Stimulated activated CD4-positive, alpha-beta T cell treated with anti-CD3 and anti-CD28 coated beads, Interleukin-12 subunit alpha, Interleukin-12 subunit beta, amount 100 ng/mL, for 24 hours (primary cell): ENCODE data around the gene GRAMD1B.

ENCODE experiments used
- DNase-seq, 2 experiments: peaks; one replicate each; pipeline ENCODE4 v3.0.0-alpha.2; 2020; ENCODE audit warnings: low read depth in 2 of 2

The GRAMD1B gene

DNA sequence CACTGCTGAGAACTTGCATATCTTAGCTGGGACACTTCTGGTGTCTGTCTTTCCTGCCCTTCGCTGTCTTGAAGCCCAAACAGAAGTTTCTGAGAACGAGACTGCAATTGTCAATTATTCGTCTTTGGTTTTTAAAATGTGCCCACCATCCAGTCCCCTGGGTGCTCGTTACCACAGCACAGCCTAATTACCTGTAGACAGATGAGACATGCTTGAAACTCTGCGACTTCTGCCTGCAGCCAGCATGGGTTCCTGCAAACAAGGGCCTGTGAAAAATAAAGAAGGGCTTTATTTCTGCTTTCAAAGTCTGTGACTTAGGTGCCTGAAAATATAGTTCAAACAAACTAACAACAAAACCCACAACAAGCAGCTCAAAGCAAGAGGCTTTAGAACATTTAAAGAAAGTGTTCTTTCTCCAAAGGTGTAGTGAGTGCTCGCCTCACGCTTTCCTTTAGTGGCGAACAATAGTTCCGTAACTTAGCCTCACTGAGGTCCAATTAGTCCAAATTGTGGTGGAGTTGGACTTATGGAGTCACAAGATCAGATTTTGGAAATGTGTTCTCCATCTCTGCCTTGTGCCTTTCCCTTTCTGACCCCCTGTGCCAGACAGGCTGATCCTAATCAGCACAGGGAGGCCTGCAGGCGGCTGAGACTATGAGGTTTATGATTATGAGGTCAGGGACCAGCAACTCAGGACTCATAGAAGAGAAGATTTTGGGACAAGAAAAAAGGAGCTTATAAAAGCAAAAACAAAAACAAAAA is 20.4 kb upstream of the GRAMD1B start:
- DNase-seq: no peak

DNA sequence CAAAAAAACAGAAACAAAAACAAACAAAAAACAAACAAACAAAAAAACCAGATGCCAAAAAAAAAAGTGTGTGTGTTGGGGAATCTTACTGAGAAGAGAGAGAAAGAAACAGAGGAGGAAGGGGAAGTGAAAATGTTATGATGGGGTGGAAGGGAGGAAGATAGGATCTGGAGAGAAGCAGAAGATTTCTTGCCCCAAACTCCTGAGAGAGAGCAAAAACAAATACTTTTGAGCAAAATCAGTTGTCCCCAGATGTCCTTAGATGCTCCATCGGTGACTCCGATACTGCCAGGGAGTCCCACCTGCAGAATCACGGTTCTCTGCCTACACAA is 19.9 kb upstream of the GRAMD1B start:
- no peak for DNase-seq

GRCh38 chr11:123413636-123414035 is 16.4 kb upstream of the GRAMD1B start:
- DNase-seq: no peak

GRCh38 chr11:123416566-123416965 is 13.5 kb upstream of the GRAMD1B start:
- no peak for DNase-seq

DNA sequence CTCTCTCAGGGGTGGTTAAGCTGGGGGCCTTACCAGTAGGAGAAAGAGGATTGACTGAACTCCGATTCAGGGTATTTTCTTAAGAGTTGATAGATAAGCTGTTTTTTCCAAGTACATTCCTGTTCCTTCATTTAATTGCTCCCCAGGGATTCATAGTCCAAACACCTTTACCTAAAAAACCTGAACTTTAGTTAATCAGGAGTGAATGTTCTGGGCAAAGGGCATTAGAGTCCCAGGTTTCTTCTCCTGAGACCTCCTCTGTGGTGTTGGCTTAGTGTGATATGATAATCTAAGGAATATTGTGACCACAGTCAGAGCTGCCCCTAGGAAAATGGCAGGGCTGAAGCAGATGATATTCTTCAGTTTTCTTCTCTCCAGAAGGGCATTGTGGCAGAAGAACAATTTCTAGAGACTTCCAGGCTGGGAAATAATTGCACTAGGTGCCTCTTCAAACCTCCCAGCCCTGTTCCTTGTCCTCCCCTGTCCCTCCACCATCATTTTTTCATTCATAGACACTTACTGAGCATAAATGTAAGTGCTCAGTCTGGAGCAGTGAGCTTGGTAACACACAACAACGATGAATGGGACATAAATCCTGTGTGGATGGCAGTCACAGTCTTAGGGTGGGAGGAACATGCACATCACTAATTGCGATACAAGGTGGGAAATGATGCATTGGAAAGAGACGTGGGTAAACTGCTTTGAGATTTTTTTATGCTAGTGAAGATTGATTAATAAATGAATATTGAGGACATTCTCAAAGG is 11.5 kb upstream of the GRAMD1B start:
- DNase-seq: no peak

DNA sequence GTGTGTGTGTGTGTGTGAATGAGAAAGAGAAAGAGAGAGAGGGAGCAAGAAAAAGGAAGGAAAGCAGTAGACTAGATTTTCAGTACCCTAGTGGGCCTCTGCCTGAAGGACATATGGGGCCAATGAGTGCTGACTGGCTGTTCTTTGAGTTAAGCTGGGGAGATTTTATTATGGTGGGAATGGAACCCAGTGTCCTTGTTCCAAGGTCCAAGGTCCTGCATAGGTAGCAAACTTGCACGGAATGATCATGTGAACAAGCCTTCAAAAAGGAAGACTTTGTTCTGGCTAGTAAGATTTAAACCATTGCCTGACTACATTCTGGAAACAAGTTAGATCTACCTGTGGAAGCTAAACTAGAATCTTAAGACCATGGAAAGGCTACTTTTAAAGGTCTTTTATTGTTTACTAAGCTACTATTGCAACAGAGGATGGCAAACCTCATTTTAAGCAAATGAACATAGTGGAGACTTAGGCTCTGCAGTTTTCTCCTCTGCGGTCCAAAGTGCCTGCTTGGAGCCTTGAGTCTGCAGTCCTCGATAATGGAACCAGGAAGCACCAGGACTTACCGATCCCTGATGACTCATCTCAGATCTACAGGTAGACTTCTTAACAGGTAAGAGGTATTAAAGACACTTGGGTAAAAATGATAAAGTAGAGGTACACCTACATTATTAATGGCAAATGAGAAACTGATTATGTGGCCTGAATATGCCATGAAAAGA is 10.2 kb upstream of the GRAMD1B start:
- no peak for DNase-seq

GRCh38 chr11:123421589-123421988 is 8.5 kb upstream of the GRAMD1B start:
- no peak for DNase-seq

- DNase-seq: no peak
Measured at GRCh38 chr11:123425367-123425766, 4.7 kb upstream of the GRAMD1B start.

DNA sequence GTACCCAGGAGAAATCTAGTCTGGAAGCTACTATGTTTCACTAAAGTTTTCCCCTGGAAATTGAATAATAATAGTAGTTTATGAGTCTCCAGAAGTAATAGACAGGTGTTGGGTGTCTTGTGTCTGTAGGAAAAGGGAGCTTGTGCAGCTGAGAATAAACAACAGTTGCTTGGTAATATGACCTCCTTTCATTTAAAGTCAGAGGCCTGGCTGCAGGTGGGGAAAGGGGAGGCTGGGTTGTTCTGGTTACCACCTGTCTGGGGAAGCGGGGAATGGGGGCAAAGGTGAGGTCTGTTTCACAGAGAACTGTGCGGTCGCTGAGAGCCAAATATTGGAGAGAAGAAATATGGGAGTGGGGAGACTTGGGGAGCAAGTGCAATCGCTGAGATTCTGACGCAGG is 3.3 kb upstream of the GRAMD1B start:
- no peak for DNase-seq

- DNase-seq: no peak
Measured at GRCh38 chr11:123427405-123427804, 2.7 kb upstream of the GRAMD1B start.

DNA sequence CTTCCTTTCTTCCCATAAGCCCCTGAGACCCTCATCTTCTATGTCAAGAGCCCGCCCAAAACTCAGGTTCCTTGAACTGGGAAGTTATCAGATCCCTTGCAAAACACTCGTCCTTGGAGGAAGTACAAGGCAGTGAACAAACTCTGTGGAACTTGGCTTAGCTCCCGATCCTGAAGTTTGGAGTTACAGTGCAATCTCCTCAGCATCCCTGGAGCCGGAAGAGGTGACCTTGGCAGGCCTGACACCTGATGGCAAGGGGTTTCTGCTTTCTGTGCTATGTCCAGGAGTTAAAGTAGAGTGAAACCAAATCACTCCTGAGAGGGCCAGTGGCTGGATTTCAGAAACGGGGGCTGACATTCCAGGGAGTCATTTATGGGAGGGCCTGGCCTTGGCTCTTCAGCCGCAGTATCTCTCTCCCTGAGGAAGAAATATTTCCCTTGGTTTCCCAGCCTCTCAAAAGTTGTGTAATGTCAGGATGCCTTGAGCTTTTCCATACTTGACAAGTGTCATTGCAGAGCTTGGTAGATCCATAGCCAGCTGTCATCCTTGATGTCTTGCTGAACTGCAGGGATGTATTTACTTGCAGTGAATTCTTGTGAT is 1.9 kb upstream of the GRAMD1B start:
- no peak for DNase-seq

- no peak for DNase-seq
Measured at GRCh38 chr11:123429336-123429735, 733 bp upstream of the GRAMD1B start.

DNA sequence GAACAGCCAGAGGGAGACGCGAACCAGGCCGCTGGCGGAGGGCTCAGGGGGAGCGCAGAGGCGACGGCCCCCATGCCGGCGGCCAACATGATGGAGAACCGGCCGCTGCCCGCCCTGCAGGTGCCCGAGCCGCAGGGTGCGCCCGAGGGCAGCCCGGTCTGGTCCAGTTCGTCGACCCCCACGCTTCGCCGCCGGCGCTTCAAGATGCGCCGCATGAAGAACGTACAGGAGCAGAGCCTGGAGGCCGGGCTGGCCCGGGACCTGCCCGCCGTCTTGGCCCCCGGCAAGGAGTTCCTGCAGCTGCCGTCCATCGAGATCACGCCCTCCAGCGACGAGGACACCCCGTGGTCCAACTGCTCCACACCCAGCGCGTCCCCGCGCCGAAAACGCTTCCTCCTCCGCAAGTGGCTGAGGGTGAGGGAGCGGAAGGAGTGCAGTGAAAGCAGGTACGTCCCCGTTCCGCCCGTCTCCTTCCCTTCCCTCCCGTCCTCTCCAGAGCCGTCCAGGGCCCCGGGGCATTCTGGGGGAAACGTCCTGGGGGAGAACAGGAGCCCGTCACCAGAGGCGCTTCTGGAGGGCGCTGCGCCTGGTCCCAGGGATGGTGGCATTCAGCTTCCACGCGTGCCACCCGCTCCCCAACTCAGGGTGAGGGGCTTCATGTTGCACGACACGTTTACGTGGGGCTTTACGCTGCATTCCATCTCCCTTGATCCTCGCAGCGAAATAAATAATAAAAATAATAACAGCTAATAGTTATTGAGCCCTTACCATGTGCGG is 840 bp downstream of the GRAMD1B start:
- DNase-seq: peak; percentile 14 to 53

GRCh38 chr11:123431619-123432018 is 1.6 kb downstream of the GRAMD1B start:
- no peak for DNase-seq

- DNase-seq: no peak
Measured at GRCh38 chr11:123434262-123434661, 4.2 kb downstream of the GRAMD1B start.

GRCh38 chr11:123434911-123435310 is 4.8 kb downstream of the GRAMD1B start:
- DNase-seq: no peak

GRCh38 chr11:123437236-123437979 is 7.3 kb downstream of the GRAMD1B start:
- DNase-seq: no peak

GRCh38 chr11:123438131-123438627 is 8.1 kb downstream of the GRAMD1B start:
- DNase-seq: no peak

GRCh38 chr11:123439616-123440015 is 9.5 kb downstream of the GRAMD1B start:
- no peak for DNase-seq

DNA sequence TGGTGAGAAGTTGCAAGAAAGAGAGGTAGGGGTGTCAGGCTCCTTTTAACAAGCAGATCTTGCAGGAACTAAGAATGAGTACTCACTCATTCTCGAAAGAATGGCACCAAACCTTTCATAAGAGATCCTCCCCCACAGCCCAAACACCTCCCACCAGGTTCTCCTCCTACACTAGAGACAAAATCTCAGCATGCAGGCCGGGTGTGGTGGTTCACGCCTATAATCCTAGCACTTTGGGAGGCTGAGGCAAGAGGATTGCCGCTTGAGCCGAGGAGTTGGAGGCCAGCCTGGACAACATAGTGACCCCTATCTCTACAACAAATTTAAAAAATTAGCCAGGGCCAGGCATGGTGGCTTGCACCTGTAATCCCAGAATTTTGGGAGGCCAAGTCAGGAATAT is 11.1 kb downstream of the GRAMD1B start:
- no peak for DNase-seq
